GM18507 (cell line): ENCODE results near the gene RNASE7.
A peak's percentile ranks its signal among the peaks of the same experiment; 100 is the strongest.

Experiments
- DNase-seq: peaks from one replicate; pipeline ENCODE4 v3.0.0; 2011; ENCODE audit warnings: low read depth; ENCODE audit not compliant: insufficient read length; ENCODE audit errors: extremely low spot score
- FAIRE-seq: peaks from 2 replicates; lab custom pipeline; 2011; peaks lifted over from hg19 to GRCh38; lab: Jason Lieb, UNC

The RNASE7 gene

DNA sequence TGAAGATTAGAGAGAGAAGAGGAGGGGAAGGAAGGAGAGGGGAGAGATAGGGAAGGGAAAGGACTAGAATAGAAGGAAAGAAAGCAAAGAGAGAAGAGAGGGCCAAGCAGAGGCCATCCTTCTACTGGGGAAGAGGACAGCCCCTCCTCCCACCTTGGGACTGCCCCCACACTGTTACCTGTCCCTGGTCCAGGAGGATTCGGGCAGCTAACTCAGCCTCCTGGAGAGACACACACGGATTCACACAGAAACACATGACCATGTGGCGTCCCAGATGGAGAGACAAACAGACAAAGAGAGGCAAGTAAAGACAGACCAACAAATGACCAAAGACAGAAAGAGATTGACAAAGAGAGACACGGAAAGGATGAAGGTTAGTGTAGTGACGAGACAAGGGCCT, 19.5 kb upstream of the RNASE7 start:
- FAIRE-seq (no peak), DNase-seq (no peak)

DNA sequence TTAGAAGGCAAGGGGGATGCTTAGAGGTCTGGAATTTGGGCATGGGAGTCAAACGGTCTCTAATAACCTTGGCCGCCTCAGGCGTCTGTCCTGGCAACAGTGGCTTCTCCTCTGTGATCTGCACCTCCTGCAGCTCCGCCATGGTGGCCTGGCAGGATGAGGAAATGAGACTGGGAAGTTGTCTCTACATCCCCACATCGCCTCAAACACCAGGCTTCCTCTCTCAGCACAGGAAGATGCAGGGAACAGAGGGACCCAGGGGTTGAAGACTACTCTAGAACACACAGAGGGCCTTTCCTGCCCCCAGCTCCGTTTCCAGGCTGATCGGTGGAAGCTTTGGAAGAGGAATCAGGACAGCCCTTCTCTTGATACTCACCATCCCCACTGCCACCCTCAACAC, 19.0 kb upstream of the RNASE7 start:
- FAIRE-seq (no peak), DNase-seq (no peak)

DNA sequence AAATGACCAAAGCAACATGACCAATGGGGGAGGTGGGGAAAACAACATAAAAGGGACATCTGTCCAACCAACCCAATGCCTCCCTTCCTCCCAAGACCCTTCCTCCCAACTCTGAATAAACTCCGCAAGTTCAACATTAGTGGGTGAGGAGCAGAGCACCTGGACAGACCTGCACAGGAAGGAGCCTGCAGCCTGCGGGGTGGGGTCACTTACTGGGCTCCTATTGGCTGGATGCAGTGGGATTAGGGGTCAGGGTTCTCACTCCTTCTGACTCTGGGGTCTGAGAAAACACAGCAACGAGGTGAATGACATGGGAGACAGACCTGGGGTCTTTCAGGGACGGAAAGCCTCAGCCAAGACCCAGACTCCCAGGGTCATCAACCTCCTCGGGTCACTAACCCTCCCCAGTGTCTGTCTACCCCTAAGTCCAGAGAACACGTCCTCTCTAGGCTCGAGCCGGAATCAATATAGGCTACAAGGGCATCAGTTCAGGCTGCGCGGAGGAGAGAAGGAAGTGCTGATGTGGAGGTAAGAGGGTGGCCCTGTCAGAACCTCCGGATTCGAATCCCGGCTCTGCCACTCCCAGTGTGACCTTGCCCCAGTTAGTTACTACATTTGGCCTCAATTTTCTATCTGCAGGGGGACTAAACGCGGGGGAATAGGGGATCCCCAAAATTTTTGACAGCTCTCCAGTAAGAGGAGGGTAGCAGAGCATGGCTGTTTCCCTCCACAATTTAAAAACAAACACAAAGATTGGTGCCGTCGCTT, 18.2 kb upstream of the RNASE7 start:
- FAIRE-seq (no peak), DNase-seq (no peak)

DNA sequence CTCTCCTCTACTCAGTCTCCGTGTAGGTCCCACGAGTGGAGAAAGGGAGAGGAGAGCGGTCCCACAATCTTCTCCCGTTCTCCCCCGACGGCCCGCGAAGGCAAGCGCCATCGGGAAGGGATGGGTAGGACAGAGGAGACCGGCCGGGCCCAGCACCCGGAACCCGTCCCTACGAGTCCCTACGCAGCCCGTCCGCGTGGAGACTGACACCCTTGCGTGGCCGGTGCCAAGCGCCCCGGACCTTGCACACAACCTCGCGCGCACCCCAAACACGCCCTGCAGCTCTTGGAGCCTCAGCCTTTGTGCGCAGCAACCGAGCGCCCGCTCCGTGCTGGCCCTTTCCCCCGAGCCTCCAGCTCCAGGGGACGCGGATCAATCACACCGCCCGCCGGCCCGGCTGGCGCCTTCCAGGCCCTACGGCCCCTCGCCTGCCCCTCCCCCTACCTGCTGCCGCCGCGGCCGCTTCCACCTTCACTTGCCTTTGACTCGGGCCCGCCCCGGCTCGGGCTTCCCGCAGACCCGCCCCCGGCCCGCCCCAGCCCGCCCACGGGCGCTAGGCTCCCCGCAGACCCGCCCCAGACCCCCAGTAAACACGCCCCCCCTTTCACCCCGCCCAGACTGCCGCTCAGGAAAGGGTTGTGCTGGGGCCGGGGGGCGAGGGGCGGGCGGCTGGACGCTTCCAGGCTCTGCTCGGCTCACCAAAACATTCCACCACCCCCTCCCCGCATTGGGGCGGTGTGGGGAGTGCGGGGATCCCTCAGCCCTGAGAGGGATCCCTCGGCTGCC, 17.4 kb upstream of the RNASE7 start, which contains the start of gene NDRG2:
Gene NDRG2, minus strand, starts transcription at position 477 of the 786 bp plus-strand sequence. CDS start 1,746 bp downstream, outside the sequence.
- FAIRE-seq (no peak), DNase-seq (peak; percentile 30)

DNA sequence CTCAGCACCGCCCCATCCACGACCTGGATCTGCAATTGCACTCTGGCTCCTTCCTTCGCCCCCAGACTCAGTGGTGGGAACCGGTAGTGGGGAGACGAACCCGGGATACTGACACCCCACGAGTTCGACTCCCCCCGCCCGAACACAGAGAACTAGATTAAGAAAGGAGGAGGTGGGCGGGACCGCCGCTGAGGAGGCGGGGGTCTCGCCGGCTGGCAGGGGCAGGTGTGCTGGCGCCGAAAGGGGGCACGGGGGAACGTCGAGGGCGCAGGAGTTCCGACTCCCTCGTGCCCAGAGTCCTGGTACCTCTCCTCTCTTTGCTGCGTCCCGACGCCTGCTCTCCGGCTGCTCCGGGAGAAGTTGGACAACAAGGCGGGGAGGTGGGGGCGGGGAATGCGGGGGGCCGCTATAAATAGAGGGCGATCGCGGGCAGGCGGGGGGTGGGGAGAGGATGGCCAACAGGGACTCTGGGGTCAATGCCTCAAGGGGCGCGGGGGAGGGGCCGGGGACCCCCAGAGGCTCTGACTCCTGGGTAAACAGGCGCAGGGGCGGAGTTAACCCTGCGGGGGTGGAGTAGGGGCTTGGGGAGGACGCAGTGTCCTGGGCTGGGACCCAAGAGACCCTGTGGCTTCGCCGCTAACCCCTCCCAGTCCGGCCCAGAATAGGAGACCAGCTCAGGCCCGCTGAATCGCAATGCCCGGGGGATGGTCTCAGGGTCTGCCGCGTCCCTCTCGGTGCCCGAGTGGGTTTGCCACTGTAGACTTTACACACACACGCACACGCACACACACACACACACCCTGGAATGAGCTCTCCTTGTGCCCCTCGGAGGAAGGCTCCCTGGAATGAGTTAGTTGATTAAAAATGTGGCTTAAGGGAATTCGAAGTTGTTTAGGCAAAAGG, 16.5 kb upstream of the RNASE7 start:
- FAIRE-seq (no peak), DNase-seq (no peak)

DNA sequence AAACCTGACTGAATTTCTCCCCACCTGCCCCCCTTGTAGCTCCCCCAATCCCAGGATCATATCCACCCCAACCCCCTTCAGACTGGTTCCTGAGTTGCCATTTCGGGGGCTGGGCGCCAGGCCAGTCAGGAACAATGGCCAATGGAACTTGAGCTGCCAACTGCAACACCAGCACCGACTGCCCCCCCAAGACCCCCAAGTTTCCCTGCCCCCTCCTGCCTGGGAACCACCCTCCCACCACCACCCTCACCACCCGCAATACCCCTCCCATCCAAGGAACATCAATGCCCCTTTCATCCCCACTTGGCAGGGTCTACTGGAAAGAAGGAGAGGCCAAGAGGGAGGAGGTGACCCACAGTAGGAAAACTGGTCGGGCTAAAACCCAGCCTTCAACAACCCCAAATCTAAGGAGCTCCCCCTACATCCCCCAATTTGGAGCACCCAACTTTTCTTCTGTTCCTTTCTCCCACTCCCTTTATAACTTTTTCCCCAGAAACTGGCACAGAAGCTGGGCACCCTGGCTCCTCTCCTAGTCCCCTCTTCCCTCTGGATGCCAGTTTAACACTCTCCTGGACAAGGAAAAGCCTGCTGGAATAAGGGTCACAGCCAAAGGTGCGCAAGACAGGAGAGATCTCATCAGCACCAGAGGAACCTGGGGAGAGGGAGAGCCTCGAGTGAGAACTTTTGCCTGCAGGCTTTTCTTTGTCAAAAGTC, 15.7 kb upstream of the RNASE7 start:
- DNase-seq (no peak), FAIRE-seq (no peak)

DNA sequence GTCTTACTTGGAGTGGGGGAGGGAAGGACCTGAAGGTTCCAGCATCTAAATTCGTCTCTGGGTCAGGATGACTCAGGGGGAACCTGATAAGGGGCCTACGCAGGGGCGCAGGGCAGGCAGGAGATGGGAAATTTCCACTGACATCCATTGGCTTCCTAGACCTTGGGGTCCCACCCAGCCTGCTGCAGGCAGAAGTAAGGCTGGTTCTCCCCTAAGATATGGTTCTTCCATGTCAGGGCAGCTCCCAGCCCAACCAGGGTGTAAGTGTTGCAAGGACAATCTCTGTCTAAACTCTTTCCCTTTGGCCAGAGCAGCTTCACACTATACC, 15.2 kb upstream of the RNASE7 start:
- no peak for DNase-seq

DNA sequence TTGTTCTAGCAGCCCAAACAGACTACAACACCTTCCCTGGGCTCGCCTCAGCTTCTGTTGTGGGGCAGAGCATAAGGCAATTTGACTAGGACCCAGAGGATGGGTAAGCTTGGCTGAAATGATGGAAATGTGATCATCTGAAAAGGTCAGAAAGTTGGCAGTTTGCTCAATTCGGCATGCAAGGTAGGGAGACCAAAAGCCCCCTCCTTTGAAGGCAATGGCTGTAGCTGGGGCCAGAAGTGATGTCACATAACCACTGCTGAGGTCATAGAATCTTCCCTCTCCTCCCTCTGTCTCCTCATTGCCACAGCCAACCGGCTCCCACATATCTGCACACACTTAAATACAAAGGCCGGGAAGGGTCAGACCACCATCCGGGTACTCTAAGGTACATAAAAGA, 12.2 kb upstream of the RNASE7 start, which contains the start of gene TPPP2:
Gene TPPP2, plus strand, starts transcription at position 301 of the 400 bp plus-strand sequence. CDS start 365 bp downstream, outside the sequence.
- no peak for FAIRE-seq
- no peak for DNase-seq

More for the DNA sequence above, 15.2 kb upstream of the RNASE7 start:
- no peak for FAIRE-seq

DNA sequence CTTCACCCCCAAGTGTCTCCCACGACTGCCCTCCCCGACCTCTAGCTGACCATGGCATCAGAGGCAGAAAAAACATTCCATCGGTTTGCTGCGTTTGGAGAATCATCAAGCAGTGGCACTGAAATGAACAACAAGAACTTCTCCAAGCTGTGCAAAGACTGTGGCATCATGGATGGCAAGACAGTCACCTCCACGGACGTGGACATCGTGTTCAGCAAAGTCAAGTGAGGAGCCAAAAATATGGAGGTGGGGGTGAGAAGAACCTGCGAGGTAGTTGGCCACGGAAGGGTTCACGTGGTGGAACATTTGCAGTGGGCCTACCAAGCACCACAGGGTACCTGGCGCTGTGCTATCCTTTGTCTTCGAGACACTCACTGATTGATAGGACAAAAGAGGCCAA, 11.6 kb upstream of the RNASE7 start:
- no peak for DNase-seq
- FAIRE-seq: no peak

DNA sequence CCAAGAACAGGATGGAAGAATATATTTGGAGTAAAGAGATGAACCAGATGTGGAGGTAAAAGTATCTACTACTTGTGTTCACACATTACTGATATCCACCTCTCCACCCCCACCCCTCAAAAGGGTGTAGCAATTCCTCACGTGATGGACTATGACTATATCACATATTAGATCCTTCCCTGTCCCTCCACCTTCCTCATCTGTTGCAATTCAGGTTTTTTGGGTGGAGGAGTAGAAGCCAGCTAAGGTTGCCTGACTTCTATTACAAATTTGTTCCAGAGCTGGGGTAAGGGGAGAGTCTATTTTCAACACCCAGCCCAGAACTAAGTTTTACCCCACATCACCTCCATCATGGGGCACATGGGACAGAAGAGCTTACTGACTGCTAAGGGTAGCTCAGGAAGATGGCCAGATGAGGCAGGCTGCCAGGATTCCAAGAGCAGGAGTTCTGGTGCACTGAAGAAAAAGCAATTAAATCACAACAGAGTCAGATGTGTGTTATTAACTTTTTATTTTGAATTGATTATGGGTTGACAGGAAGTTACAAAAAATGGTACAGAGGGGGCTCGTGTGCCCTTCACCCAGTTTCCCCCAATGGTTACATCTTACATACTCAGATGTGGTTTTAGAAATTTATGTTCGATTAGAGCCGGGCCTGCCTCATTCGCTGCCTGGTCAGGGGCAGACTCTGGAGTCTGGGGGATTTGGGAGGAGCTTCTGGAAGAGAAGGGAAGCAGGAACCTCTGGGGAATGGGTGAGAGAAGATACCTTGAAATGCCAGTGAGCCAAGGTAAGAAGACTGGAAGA, 9.6 kb upstream of the RNASE7 start:
- FAIRE-seq: no peak
- DNase-seq: no peak

DNA sequence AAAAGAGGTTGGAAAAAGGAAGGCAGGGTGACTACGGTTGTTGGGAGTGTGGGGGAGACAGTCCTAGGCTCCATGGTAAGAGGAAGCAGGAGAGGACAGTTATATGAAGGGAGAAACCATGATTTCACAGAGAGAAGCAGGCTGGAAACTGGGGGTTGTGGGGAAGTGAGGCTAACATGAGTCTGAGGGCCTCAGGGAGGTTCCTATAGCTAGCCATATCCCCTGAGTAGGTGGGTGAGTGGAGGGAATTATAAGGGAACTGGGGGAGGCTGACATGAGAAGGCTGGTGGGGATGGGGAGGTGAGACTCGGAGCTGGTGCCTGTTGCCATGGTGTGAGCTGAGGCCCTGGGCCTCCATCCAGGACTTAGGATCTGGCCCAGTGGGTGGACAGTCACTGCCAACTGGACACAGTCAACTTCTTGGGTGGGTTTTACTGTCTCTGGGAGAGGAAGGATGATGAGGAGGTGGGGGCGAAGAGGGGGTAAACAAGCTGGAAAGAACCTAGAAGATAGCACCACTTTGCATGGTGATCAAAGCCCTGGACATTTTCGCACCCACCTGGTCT, 8.9 kb upstream of the RNASE7 start:
- DNase-seq (no peak), FAIRE-seq (no peak)

DNA sequence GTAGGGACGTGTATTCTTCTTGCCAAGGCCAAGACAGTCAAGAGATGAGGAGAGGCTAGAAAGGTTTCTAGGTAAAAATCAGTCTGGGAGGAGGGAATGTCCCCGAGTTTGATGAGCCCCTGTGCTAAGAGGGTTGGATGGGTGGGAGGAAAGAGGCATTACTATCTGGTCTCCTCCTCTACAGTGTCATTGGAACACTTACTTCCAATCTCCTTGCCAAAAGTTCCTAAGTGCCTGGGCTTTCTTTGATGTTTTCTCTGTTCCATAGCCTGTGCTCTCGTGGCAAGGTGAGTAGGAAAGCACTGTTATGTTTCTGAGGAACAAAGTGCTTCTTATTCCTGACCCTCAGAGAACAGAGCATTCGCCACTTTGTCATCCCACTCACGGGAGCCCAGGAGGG, 7.5 kb upstream of the RNASE7 start, which contains the start of gene RNASE13:
Gene RNASE13, minus strand, starts transcription at position 101 of the 400 bp plus-strand sequence. CDS start 519 bp downstream, outside the sequence.
- DNase-seq: no peak
- FAIRE-seq: no peak

DNA sequence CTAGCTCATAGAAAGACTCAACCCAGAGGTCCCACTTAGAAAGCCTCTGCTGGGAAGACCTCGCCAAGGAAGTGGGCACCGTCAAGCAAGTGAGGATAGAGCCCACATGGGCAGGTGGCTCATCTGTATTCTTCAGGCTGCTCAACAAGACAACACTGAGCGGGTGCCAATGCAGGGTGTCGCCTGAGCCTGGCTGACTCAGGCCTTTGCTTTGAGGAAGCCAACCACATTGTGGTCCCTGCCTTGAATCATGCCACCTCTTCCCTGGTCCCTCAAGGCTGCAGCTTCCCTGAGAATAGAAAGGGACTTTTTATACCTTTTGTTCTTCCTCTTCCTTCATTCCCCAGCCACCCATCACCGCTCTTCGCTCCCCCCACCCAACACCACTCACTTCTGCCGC, 5.4 kb upstream of the RNASE7 start:
- FAIRE-seq (no peak), DNase-seq (no peak)

DNA sequence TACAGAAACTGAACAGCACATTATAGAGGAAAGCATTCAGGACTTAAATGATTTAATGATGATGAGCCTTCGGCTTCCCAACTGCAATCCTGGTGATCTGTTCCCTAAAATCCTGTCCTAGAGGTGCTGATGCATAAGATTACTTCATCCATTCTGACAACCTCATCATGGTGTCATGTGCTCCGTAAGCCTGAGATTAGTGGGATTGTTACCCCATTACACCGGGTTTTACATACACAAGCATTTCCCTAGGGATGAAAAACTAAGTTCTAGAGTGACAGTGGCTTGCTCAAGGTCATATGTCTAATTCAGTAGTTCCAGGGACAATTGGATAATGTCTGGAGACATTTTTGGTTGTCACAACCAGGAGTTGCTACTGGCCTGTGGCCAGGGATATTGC, 5.0 kb upstream of the RNASE7 start:
- DNase-seq (no peak), FAIRE-seq (no peak)

DNA sequence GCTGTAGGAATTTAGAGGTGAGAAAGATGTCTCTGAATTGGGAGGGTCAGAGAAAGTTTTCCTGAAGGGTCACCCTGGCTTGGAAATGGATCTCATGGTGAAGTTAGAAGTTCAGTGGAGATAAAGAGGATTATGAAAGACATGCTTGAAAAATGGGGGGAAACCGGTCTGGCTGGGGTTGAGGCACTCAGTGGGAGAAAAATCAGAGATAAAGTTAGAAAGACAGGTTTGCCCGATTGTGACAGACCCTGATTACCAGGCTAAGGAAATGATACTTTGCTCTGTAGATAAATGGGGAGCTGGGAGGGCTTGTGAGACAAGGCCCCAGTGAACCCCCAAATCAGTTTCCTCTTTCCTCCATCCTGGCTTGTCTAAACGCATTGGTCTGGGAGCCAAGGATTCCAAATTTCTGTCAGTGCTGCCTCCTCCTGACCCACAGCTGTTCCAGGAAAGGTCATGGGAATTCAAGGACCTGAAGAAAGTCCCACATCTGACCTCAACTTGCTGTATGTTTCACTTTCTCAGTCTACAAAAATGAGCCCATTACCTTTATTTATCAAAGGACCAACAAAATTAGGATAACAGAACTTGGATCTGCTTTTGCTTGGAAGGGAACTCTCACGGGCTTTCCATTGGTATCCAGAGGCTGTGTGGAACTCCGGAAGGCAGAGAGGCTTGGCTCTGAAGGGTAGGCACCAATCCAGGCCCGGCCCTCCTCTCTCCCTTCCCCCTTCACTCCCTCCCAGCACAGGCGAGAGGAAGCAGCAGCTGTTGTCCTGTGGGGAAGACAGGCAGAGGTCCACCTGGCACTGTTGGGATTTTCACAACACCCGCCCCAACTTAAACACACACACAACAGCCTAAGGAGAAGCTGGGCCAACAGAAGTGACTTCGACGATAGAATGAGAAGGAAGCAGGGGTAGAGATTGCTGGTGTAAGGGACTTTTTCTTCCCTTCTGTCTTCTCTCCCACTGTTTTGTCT, 3.4 kb upstream of the RNASE7 start:
- FAIRE-seq (no peak), DNase-seq (no peak)

DNA sequence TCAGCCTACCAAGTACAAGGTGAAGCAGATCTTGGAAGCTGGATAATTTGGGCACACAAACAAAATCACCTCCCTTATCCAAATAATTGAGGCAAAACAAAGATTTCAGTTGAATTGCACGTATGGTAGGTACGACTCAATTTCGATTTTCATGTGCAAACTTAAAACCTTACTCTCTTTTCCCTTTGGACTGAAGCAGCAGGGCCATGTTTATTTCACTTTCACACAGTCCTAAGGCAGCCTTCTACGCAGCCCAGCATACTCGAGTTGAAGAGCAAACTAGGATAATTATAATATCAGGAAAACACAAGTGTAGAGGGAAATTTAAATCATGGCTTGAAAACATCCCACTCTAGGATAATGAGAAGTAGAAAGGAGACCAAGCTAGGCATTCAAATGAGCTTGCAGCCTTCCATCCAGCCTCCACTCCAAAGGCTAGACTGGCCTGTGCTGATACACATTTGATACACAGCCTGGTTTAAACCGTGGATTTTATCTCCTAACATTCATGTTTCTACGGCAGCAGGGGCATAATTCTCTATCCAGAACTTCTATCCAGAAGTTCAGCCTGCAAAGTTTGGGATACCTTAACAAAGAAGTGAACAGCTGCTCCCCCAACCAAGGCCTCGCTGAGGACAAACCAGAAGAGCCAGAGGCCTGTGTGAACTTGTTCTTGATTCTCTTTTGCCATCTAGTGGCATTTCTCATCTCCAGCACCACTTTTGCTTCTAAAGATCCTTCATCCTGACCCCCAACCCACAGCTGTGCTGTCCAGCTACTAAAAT, 2.4 kb upstream of the RNASE7 start:
- no peak for DNase-seq
- no peak for FAIRE-seq
